Ramos (cell line): Measurements from ENCODE around the gene PSENEN.

Source experiments
- in situ Hi-C: fragments of 300-500 bp; cut with MboI; formaldehyde crosslinking; loops from one replicate; pipeline ENCODE4 v1.14.3; 2022; ENCODE audit warnings: low sequenced_read_pairs; ENCODE audit not compliant: unreplicated experiment

PSENEN gene

DNA sequence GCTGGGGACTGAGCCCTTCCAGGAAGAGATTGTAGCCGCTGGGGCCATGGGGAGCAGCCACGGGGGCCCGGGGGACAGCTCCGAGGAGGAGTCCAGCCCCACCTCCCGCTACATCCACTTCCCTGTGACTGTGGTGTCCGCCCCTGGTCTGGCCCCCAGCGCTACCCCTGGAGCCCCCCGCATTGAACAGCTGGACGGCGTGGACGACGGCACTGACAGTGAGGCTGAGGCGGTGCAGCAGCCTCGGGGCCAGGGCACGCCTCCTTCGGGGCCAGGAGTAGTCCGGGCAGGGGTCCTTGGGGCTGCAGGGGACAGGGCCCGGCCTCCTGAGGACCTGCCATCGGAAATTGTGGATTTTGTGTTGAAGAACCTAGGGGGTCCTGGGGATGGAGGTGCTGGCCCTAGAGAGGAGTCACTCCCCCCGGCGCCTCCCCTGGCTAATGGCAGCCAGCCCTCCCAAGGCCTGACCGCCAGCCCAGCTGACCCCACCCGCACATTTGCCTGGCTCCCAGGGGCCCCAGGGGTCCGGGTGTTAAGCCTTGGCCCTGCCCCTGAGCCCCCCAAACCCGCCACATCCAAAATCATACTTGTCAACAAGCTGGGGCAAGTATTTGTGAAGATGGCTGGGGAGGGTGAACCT lies 12.8 kb upstream of the PSENEN start:
- in situ Hi-C loops = no loop called here

- in situ Hi-C loops = no loop called here
Observed at GRCh38 chr19:35733180-35734125, 12.0 kb upstream of the PSENEN start.

DNA sequence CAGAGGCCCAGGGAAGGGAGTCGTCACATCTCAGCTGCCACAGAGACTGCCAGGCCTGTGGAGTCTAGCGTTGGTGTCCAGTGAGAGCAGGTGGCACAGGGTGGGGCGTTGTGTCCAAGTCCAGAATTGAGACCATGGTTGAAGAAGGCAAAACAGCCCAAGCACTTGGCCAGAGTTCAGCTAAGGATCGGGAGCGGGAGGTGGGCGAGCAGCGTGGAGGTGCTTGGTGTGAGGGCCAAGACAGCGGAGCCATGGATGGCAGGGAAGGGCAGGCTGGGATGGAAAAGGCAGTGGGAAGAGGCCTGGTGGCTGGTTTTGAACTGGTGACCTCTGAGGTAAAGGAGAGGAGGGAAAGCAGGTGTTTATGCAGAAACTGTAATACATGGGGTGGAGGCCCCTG lies 11.2 kb upstream of the PSENEN start:
- in situ Hi-C loops = no loop called here

GRCh38 chr19:35734889-35735288 lies 10.6 kb upstream of the PSENEN start:
- in situ Hi-C loops = no loop called here

- in situ Hi-C loops = no loop called here
Observed at GRCh38 chr19:35736913-35737886, 8.3 kb upstream of the PSENEN start.

- in situ Hi-C loops = no loop called here
Observed at GRCh38 chr19:35738021-35738886, 7.2 kb upstream of the PSENEN start.

DNA sequence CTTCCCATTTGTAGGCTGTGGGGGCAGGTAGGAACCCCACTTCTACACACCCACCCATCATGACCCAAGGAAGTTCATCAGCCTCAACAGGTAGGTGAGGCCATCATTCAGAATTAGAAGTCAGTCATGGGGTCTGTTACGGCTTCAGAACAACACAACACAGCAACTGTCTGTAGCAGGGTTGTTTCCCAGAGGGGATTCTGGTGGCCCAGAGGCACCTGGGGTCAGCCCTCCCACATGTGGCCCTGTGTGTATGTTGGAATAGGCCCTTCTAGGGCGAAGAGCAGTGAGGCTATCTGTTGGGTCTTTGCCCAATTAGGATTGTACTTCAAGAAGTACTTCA lies 6.6 kb upstream of the PSENEN start:
- in situ Hi-C loops = no loop called here

DNA sequence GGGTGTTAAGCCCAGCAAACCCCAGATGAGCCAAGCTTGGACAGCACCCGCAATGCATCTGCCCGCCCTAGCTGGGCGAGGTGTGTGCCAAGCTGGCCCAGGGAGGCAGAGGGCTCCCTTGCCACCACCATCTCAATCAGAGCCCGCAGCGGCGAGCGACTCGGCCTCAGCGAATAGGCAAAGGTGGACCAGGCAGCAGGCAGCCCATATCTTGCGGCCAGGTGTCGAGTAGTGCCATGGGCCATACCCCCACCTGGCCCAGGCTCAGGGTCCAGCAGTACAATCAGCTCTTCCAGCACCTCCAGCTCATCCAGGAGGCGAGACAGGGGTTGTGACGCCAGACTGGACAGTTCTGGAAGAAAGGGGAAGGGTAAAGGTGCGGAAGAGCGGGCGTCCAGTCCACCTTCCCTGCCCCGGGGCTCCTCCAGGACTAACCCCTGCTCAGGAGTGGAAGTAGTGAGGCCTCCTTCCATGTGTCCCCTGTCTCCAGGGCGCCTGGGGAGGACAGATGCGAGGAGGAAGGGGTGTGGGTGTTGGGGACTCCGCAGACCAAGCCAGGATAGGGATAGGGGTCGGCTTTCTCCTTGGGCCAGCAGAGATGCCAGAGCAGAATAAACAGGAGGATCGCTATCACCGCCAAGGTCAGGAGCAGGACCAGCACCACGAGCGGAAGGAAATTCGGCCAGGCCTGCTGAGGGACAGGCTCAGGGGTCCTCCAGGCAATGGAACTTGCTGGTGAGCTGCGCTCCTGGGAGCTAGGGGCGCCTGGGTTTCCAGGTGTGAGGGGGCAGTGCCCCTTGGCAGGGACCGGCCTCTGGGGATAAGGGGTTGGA lies 6.0 kb upstream of the PSENEN start:
- in situ Hi-C loops = no loop called here

GRCh38 chr19:35740108-35740422 lies 5.4 kb upstream of the PSENEN start:
- in situ Hi-C loops = no loop called here

GRCh38 chr19:35740423-35741202 lies 4.8 kb upstream of the PSENEN start:
- in situ Hi-C loops = no loop called here

- in situ Hi-C loops = no loop called here
Observed at GRCh38 chr19:35741203-35741515, 4.3 kb upstream of the PSENEN start.

GRCh38 chr19:35742121-35742724 lies 3.2 kb upstream of the PSENEN start, which contains the start of gene IGFLR1:
Gene IGFLR1, minus strand, starts transcription at chr19:35742452. Its CDS starts 1,272 bp downstream, at chr19:35741180.
- in situ Hi-C loops = no loop called here

DNA sequence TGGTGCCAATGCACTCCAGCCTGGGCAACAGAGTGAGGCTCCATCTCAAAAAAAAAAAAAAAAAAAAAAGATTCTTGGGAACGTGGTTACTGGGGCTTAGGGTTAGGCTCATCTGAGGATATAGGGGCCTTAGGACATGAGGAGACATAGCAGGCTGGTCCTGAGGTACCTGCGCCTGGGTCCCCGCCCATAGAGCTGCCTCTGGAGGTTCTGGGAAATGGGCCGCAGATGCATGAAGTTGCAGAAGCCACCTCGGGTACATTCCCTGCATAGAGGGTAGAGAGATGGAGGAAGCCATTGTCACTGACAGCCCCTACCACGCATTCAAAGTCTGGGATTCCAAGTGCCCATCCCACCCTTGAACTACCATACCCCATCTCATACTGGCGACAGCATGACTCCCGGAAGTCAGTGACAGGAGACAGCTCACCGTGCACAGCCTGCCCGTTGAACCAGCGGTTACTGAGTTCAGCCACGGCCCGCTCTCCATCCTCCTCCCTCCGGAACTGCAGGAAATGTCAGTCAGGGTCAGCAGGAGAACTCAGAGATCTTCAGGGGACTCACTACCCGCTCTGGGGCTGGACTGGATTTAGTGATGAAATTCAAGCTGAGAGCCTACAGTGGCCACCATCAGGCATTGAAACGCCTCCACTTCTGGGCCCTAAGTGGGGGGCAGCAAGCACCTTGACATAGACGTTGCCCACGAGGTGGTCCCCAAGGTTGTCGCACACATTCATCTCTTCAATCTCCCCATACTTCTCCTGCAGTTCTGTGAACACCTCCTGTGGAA lies 1.6 kb upstream of the PSENEN start:
- in situ Hi-C loops = no loop called here

GRCh38 chr19:35744430-35745327 lies 772 bp upstream of the PSENEN start:
- in situ Hi-C loops = no loop called here

GRCh38 chr19:35746087-35746462 lies 624 bp downstream of the PSENEN start:
- in situ Hi-C loops = no loop called here

DNA sequence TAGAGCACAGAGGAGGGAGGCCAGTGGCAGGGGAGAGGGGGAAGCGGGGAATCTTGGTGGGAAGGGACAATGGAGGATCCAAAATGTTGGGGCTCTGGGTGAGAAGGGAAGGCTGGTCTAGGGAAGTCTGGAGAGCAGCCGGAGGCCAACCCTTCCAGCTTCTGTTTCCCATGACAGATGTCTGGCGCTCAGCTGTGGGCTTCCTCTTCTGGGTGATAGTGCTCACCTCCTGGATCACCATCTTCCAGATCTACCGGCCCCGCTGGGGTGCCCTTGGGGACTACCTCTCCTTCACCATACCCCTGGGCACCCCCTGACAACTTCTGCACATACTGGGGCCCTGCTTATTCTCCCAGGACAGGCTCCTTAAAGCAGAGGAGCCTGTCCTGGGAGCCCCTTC lies 1.1 kb downstream of the PSENEN start:
- in situ Hi-C loops = no loop called here
